ENCODE results near the gene ATF3.

DNA sequence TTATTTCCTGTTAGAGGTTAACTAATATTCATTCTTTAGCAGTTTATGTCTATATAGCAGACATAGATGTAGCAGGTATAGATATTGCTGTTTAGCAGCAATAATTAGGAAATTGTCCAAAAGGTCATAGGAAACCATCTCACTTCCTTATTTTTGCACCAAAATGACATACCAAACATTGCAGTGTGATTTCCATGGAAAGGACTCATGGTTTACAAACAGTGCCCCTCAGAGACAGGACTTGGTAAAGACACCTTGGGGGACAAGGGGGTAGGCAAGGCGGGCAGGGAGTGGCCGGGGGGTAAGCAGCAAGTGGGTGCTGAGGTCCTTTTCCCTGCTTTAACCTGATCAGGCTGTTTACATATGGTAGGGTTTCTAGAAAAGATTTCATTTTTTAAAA is 60.5 kb downstream of the ATF3 start:
- peak in 1 of 2 donors; percentile 7 for TF ChIP-seq CTCF (conservative IDR thresholded peaks at IDR 0.05 in 1 of 2, IDR thresholded peaks at IDR 0.05 in 1 of 2; ENCODE audit: extremely low read depth in 1 of 2, insufficient read depth in 1 of 2, low read depth in 1 of 2, low read length in 2 of 2)
- TF ChIP-seq EZH2 (IDR thresholded peaks at IDR 0.05; ENCODE audit: borderline replicate concordance, low read length) = no peak
